Astrocyte of the spinal cord (primary cell): ENCODE results near the gene KIF26B.

Source experiments
- DNase-seq: peaks from one replicate; pipeline ENCODE4 v3.0.0; 2011; ENCODE audit warnings: low read depth, low spot score
- H3K4me3 ChIP-seq: 2 replicates; pipeline ENCODE4 v1.5.1; 2011; ENCODE audit warnings: low read depth, mild to moderate bottlenecking, low read length, moderate library complexity
- in situ Hi-C: cut with HindIII; loops from 2 replicates; pipeline ENCODE4 v1.10.0; 2017; ENCODE audit warnings: low sequenced_read_pairs
- TF ChIP-seq, protein P1 (sequence below): IDR thresholded peaks from 2 replicates; pipeline ENCODE4 v1.5.1; 2012; ENCODE audit warnings: low read depth, mild to moderate bottlenecking, low read length, inconsistent platforms

Gene KIF26B

DNA sequence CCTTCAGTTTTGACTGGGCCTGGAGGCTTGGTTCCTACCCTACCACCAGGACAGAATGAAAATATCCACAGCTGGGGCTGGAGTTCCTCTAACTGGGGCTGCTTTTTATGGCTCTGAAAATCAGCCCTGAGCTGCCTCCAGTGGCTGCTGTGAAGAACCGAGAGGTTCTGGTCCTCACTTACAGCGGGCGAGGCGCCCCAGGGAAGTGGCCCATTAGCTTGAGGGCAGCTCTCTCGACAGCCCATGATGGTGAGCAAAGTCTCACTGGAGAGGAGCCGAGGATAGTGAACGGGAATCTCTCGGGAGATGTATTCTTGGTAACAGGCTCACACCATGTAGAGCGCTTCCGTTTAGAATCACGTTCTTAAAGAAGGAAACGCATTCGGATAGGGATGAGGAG is 459.7 kb downstream of the KIF26B start:
- in situ Hi-C loops = no loop called here
- no peak overlapping the region for H3K4me3 ChIP-seq
- TF ChIP-seq, protein P1, sequence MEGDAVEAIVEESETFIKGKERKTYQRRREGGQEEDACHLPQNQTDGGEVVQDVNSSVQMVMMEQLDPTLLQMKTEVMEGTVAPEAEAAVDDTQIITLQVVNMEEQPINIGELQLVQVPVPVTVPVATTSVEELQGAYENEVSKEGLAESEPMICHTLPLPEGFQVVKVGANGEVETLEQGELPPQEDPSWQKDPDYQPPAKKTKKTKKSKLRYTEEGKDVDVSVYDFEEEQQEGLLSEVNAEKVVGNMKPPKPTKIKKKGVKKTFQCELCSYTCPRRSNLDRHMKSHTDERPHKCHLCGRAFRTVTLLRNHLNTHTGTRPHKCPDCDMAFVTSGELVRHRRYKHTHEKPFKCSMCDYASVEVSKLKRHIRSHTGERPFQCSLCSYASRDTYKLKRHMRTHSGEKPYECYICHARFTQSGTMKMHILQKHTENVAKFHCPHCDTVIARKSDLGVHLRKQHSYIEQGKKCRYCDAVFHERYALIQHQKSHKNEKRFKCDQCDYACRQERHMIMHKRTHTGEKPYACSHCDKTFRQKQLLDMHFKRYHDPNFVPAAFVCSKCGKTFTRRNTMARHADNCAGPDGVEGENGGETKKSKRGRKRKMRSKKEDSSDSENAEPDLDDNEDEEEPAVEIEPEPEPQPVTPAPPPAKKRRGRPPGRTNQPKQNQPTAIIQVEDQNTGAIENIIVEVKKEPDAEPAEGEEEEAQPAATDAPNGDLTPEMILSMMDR = no peak
- DNase-seq = no peak

DNA sequence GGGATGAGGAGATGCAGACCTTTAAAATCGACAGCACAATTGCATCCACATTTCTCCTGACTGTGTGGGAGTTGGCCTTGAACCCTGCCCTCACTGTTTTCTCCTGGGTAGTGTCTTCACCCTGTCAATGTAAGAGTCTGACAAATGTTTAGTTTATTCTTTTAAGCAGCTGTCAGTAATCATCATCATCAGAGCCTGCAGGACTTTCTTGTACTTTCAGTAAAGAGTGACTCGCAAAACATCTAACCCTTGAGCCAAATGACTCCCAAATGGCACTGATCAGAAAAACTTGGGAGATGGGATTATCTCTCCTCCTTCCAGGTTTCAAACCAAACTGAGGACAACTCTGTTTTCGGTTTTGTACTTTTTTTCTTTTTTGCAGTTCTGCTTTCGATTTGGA is 460.2 kb downstream of the KIF26B start:
- no peak for DNase-seq
- H3K4me3 ChIP-seq = no peak overlapping the region
- in situ Hi-C loops = no loop called here
- TF ChIP-seq, protein P1 = no peak

DNA sequence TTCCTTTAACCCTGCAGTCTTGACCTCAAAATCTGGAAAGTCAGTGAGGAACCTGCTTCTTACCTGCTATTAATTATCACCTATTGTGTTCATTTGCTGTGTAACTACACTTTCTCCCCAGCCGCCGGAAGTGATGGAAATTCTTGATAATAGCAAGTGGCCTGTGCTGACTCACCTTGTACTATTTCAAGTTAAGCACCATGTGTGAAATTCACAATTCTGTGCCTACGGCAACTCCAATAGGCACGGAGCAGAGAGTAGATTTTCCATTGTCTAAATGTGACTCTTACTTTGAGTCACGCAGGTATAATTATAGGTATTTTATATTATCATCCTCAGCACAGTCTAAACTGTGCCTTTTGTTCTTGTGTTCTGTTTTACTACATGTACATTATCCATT is 466.8 kb downstream of the KIF26B start:
- TF ChIP-seq, protein P1 = no peak
- no peak for DNase-seq
- in situ Hi-C loops = no loop called here
- H3K4me3 ChIP-seq = no peak overlapping the region

DNA sequence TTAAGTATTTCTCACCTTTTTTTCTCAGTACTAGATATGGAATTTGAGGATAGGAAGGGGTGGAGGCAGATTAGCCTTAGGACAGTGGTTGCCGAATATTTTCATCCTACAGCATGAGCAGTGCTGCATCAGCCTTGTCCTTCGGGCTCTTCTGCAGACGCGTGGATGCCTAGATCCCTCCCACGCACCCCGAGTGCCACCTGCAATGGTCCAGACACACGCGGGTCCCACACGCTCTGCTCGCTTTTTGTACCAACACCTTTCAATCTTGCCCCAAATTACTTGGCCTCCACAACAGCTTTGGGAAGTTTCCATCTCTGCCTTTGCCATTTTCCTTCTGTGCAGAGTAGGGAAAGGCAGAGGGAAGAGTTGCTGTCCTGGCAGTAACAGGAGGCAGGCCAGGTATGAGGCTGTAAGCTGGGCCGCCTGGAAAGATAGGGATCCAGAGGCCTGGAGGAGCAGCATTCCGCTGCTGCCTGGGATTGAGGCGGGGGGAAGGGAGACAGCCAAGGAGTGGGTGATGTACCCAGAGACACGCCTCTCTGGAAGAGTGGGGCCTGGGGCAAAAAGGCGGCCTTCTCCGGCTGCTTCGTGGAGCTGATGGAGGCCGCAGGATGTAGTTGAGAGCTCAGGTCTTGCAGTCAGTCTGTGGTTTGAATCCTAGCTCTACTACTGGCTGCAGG is 467.7 kb downstream of the KIF26B start:
- DNase-seq = no peak
- in situ Hi-C loops = no loop called here
- TF ChIP-seq, protein P1 = no peak
- H3K4me3 ChIP-seq = no peak overlapping the region

DNA sequence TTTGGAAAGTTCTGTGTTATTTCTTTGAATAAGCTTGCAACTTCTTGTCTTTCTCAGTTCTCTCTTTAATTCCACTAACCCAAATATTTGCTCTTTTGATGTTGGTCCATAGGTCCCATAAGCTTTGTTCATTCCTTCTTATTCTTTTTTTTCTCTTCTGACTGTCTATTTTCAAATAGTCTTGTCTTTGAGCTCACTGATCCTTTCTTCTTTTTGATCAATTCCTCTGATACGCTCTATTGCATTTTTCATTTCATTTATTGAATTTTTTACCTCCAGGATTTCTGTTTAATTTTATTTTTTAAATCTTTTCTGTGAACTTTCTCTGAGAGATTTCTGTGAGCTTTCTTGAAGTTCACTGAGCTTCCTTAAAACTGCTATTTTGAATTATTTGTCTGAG is 486.6 kb downstream of the KIF26B start:
- H3K4me3 ChIP-seq = no peak overlapping the region
- TF ChIP-seq, protein P1 = no peak
- in situ Hi-C loops = no loop called here
- DNase-seq = peak; percentile 4

DNA sequence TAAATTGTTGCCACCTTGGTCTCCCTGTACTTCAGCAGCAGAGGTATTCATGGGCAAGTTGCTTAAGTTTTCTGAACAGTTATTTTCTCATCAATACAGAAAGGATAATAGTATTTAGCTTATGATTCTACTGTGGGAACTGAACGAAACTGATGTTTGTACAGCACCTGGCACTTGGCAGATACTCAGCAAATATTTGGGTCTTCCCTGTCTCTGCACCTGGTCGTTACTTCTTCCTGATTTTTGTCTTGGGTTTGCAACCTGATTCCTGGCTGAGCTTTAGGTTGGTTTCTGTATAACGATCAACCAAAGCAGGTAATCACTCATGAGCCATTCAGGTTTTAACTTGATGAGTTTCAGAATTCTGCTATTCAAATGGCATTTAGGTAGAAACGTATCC is 490.6 kb downstream of the KIF26B start:
- TF ChIP-seq, protein P1 = no peak
- DNase-seq = no peak
- in situ Hi-C loops = no loop called here
- no peak overlapping the region for H3K4me3 ChIP-seq
